ENCODE results near the gene BTG2. TPM values are rescaled to one million over a fixed set of nuclear protein-coding genes. Genes with fewer than 3 reads are reported as not detected.
"Not testable (repeated sequence)": the region's sequence is repeated elsewhere in the genome, so short reads cannot be mapped to it uniquely, and the experiment has no call there.

The BTG2 gene
- total RNA-seq, 1 donor, result 14.5 TPM

- Histone ChIP-seq H3K36me3 (ENCODE audit: insufficient read depth, low read length) (no peaks in the 10 kb centered on the region), H3K79me2 (ENCODE audit: insufficient read depth, low read length) (no peaks in the 10 kb centered on the region), H4K20me1 (ENCODE audit: insufficient read depth, low read length) (no peaks in the 10 kb centered on the region), H3K27ac (ENCODE audit: low read depth, low read length) (no peak overlapping the region), H3K27me3 (ENCODE audit: insufficient read depth, low read length) (peaks cover 43% of the 10 kb centered on the region), H2AFZ (ENCODE audit: low read length) (no peak overlapping the region), H3K4me3 (ENCODE audit: insufficient read depth, low read length) (no peak overlapping the region), H3K4me1 (ENCODE audit: insufficient read depth, low read length) (no peaks in the 10 kb centered on the region), H3K4me2 (ENCODE audit: insufficient read depth, low read length) (no peak overlapping the region), H3K9me3 (ENCODE audit: low read depth, low read length) (no peaks in the 10 kb centered on the region)
- no peak for TF ChIP-seq CTCF (IDR thresholded peaks at IDR 0.05; ENCODE audit: extremely low read depth, low read depth, low read length)
- peak; percentile 34 for DNase-seq (ENCODE audit: insufficient read length, low spot score, missing footprints)
Observed at GRCh38 chr1:203296460-203297073, 8.8 kb upstream of the BTG2 start.

- Histone ChIP-seq H3K79me2 (ENCODE audit: insufficient read depth, low read length) (no peaks in the 10 kb centered on the region), H3K27me3 (ENCODE audit: insufficient read depth, low read length) (peaks cover 40% of the 10 kb centered on the region), H4K20me1 (ENCODE audit: insufficient read depth, low read length) (no peaks in the 10 kb centered on the region), H3K27ac (ENCODE audit: low read depth, low read length) (no peak overlapping the region), H3K4me2 (ENCODE audit: insufficient read depth, low read length) (no peak overlapping the region), H3K36me3 (ENCODE audit: insufficient read depth, low read length) (no peaks in the 10 kb centered on the region), H3K4me3 (ENCODE audit: insufficient read depth, low read length) (no peak overlapping the region), H2AFZ (ENCODE audit: low read length) (no peak overlapping the region), H3K4me1 (ENCODE audit: insufficient read depth, low read length) (no peaks in the 10 kb centered on the region), H3K9me3 (ENCODE audit: low read depth, low read length) (no peaks in the 10 kb centered on the region)
- TF ChIP-seq CTCF (IDR thresholded peaks at IDR 0.05; ENCODE audit: extremely low read depth, low read depth, low read length), result no peak
- no peak for DNase-seq (ENCODE audit: insufficient read length, low spot score, missing footprints)
Observed at GRCh38 chr1:203299169-203299568, 6.2 kb upstream of the BTG2 start.

- H3K36me3 ChIP-seq (ENCODE audit: insufficient read depth, low read length); H3K79me2 ChIP-seq (ENCODE audit: insufficient read depth, low read length); H3K9me3 ChIP-seq (ENCODE audit: low read depth, low read length); H2AFZ ChIP-seq (ENCODE audit: low read length); H3K4me3 ChIP-seq (ENCODE audit: insufficient read depth, low read length); H3K4me1 ChIP-seq (ENCODE audit: insufficient read depth, low read length); DNase-seq (ENCODE audit: insufficient read length, low spot score, missing footprints); H3K27ac ChIP-seq (ENCODE audit: low read depth, low read length); H4K20me1 ChIP-seq (ENCODE audit: insufficient read depth, low read length); H3K4me2 ChIP-seq (ENCODE audit: insufficient read depth, low read length): not testable (repeated sequence)
- H3K27me3 ChIP-seq (ENCODE audit: insufficient read depth, low read length), result peaks cover 37% of the 10 kb centered on the region
Observed at GRCh38 chr1:203299719-203300429, 5.4 kb upstream of the BTG2 start.

GRCh38 chr1:203300441-203301330 is 4.6 kb upstream of the BTG2 start:
- Histone ChIP-seq H3K27me3 (ENCODE audit: insufficient read depth, low read length) (peaks cover 32% of the 10 kb centered on the region), H2AFZ (ENCODE audit: low read length) (no peak overlapping the region), H4K20me1 (ENCODE audit: insufficient read depth, low read length) (no peaks in the 10 kb centered on the region), H3K27ac (ENCODE audit: low read depth, low read length) (no peak overlapping the region), H3K4me2 (ENCODE audit: insufficient read depth, low read length) (no peak overlapping the region), H3K9me3 (ENCODE audit: low read depth, low read length) (no peaks in the 10 kb centered on the region), H3K4me3 (ENCODE audit: insufficient read depth, low read length) (no peak overlapping the region), H3K36me3 (ENCODE audit: insufficient read depth, low read length) (no peaks in the 10 kb centered on the region), H3K4me1 (ENCODE audit: insufficient read depth, low read length) (peaks cover 4% of the 10 kb centered on the region), H3K79me2 (ENCODE audit: insufficient read depth, low read length) (no peaks in the 10 kb centered on the region)
- TF ChIP-seq CTCF (IDR thresholded peaks at IDR 0.05; ENCODE audit: extremely low read depth, low read depth, low read length), result no peak
- peak; percentile 43 for DNase-seq (ENCODE audit: insufficient read length, low spot score, missing footprints)

All from osteoblast (primary cell).